Measurements from ENCODE around the gene MFN1.

The MFN1 gene

GRCh38 chr3:179321668-179322285 lies 25.7 kb upstream of the MFN1 start:
- H3K4me3 ChIP-seq (ENCODE audit: low read length): peak overlapping the region; percentile 72
- H3K36me3 ChIP-seq (ENCODE audit: control insufficient read depth, insufficient read depth, low read length): no peaks in the 10 kb centered on the region
- no peaks in the 10 kb centered on the region for H3K27me3 ChIP-seq (ENCODE audit: control insufficient read depth, insufficient read depth, low read length)
- no peak overlapping the region for H3K9ac ChIP-seq (ENCODE audit: low read length)
- H3K27ac ChIP-seq (ENCODE audit: low read depth, low read length): peak overlapping the region; percentile 95
- H3K4me1 ChIP-seq (ENCODE audit: control insufficient read depth, insufficient read depth, low read length): peaks cover 10% of the 10 kb centered on the region

GRCh38 chr3:179322286-179323196 lies 25.0 kb upstream of the MFN1 start, which contains the start of gene ZNF639:
Gene ZNF639, plus strand, starts transcription at chr3:179323031. Its CDS starts 5,263 bp downstream, at chr3:179328294.
- Histone ChIP-seq H3K36me3 (ENCODE audit: control insufficient read depth, insufficient read depth, low read length) (no peaks in the 10 kb centered on the region), H3K27ac (ENCODE audit: low read depth, low read length) (peak within 1 kb of the TSS; percentile 95), H3K4me1 (ENCODE audit: control insufficient read depth, insufficient read depth, low read length) (peaks cover 10% of the 10 kb centered on the region), H3K4me3 (ENCODE audit: low read length) (peak within 1 kb of the TSS; percentile 72), H3K9ac (ENCODE audit: low read length) (peak within 1 kb of the TSS; percentile 60), H3K27me3 (ENCODE audit: control insufficient read depth, insufficient read depth, low read length) (no peaks in the 10 kb centered on the region)

DNA sequence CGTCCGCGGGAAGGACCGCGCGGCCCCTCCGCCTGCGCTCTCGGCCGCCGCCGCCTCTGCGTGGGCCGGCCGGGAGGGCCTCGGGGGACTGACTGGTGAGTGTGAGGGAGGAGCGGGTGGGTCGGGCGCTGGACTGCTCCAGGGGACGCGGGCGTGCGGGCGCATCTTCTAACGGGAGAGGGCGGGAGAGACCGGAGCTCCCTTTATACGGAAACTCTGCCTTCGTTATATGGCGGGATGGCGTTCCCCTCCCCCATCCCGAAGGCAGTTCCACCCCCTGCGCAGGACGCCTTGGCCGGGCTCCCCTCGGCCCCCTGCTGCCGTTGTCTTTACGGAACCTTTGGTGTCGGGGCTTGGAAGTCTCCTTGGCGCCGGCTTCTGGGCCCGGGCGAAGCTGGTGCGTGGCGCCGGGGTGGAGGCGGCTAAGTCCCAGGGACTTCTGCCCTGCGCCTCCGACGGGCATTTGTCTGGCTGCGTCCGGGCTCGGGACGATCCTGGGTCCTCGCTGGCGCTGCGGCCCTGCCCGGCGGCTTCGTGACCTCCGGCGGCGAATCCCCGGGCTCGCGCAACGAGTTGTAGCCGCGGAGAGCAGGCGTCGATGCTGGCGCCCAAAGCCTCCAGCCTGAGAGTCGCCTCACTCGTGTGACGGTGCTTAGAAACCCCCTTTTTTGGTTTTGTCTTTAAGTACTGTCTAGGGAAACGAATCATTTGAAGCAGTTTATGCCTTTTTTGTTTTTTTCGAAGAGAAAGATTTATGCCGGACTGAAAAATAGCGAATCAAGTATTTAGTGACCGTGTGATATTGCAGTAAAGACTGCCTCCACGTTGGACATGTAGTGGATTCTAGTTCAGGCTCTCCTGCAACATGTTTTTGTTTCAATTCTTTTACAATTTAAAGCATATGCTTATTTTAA lies 24.1 kb upstream of the MFN1 start:
- H3K9ac ChIP-seq (ENCODE audit: low read length): peak overlapping the region; percentile 25
- H3K4me3 ChIP-seq (ENCODE audit: low read length): peak overlapping the region; percentile 72
- H3K4me1 ChIP-seq (ENCODE audit: control insufficient read depth, insufficient read depth, low read length): peaks cover 10% of the 10 kb centered on the region
- H3K36me3 ChIP-seq (ENCODE audit: control insufficient read depth, insufficient read depth, low read length): no peaks in the 10 kb centered on the region
- peak overlapping the region; percentile 95 for H3K27ac ChIP-seq (ENCODE audit: low read depth, low read length)
- H3K27me3 ChIP-seq (ENCODE audit: control insufficient read depth, insufficient read depth, low read length): no peaks in the 10 kb centered on the region

- Histone ChIP-seq H3K36me3 (ENCODE audit: control insufficient read depth, insufficient read depth, low read length) (peaks cover 4% of the 10 kb centered on the region), H3K4me1 (ENCODE audit: control insufficient read depth, insufficient read depth, low read length) (peaks cover 10% of the 10 kb centered on the region), H3K9ac (ENCODE audit: low read length) (no peak overlapping the region), H3K27ac (ENCODE audit: low read depth, low read length) (peak overlapping the region; percentile 95), H3K27me3 (ENCODE audit: control insufficient read depth, insufficient read depth, low read length) (no peaks in the 10 kb centered on the region), H3K4me3 (ENCODE audit: low read length) (peak overlapping the region; percentile 72)
Observed at GRCh38 chr3:179324270-179324754, 23.2 kb upstream of the MFN1 start.

DNA sequence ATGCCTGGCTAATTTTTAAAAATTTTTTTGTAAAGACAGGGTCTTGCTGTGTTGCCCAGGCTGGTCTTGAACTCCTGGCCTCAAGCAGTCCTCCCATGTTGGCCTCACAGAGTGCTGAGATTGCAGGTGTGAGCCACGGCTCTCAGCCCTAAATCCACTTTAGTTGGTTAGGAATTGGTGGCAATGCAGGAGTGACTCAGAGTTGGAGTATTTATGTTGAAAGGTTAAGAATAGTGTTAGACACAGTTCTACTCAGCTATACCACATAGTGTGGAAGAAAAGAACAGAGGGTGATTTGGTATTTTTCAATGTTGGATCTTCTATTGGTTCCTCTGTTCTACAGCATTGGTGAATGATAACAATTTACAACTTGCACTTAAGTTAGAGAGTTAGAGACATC lies 17.1 kb upstream of the MFN1 start:
- peaks cover 20% of the 10 kb centered on the region for H3K36me3 ChIP-seq (ENCODE audit: control insufficient read depth, insufficient read depth, low read length)
- H3K4me3 ChIP-seq (ENCODE audit: low read length): no peak overlapping the region
- no peaks in the 10 kb centered on the region for H3K4me1 ChIP-seq (ENCODE audit: control insufficient read depth, insufficient read depth, low read length)
- H3K9ac ChIP-seq (ENCODE audit: low read length): no peak overlapping the region
- H3K27ac ChIP-seq (ENCODE audit: low read depth, low read length): no peak overlapping the region
- H3K27me3 ChIP-seq (ENCODE audit: control insufficient read depth, insufficient read depth, low read length): no peaks in the 10 kb centered on the region

- no peak overlapping the region for H3K9ac ChIP-seq (ENCODE audit: low read length)
- peaks cover 20% of the 10 kb centered on the region for H3K36me3 ChIP-seq (ENCODE audit: control insufficient read depth, insufficient read depth, low read length)
- H3K27me3 ChIP-seq (ENCODE audit: control insufficient read depth, insufficient read depth, low read length): no peaks in the 10 kb centered on the region
- H3K27ac ChIP-seq (ENCODE audit: low read depth, low read length): no peak overlapping the region
- H3K4me3 ChIP-seq (ENCODE audit: low read length): no peak overlapping the region
- no peaks in the 10 kb centered on the region for H3K4me1 ChIP-seq (ENCODE audit: control insufficient read depth, insufficient read depth, low read length)
Observed at GRCh38 chr3:179332240-179332639, 15.3 kb upstream of the MFN1 start.

GRCh38 chr3:179333084-179333483 lies 14.4 kb upstream of the MFN1 start:
- Histone ChIP-seq H3K4me3 (ENCODE audit: low read length) (no peak overlapping the region), H3K27me3 (ENCODE audit: control insufficient read depth, insufficient read depth, low read length) (no peaks in the 10 kb centered on the region), H3K36me3 (ENCODE audit: control insufficient read depth, insufficient read depth, low read length) (peaks cover 20% of the 10 kb centered on the region), H3K9ac (ENCODE audit: low read length) (no peak overlapping the region), H3K27ac (ENCODE audit: low read depth, low read length) (no peak overlapping the region), H3K4me1 (ENCODE audit: control insufficient read depth, insufficient read depth, low read length) (no peaks in the 10 kb centered on the region)

GRCh38 chr3:179336345-179336929 lies 11.1 kb upstream of the MFN1 start:
- Histone ChIP-seq H3K4me1 (ENCODE audit: control insufficient read depth, insufficient read depth, low read length) (no peaks in the 10 kb centered on the region), H3K27me3 (ENCODE audit: control insufficient read depth, insufficient read depth, low read length) (no peaks in the 10 kb centered on the region), H3K4me3 (ENCODE audit: low read length) (no peak overlapping the region), H3K9ac (ENCODE audit: low read length) (no peak overlapping the region), H3K36me3 (ENCODE audit: control insufficient read depth, insufficient read depth, low read length) (peaks cover 12% of the 10 kb centered on the region), H3K27ac (ENCODE audit: low read depth, low read length) (no peak overlapping the region)

DNA sequence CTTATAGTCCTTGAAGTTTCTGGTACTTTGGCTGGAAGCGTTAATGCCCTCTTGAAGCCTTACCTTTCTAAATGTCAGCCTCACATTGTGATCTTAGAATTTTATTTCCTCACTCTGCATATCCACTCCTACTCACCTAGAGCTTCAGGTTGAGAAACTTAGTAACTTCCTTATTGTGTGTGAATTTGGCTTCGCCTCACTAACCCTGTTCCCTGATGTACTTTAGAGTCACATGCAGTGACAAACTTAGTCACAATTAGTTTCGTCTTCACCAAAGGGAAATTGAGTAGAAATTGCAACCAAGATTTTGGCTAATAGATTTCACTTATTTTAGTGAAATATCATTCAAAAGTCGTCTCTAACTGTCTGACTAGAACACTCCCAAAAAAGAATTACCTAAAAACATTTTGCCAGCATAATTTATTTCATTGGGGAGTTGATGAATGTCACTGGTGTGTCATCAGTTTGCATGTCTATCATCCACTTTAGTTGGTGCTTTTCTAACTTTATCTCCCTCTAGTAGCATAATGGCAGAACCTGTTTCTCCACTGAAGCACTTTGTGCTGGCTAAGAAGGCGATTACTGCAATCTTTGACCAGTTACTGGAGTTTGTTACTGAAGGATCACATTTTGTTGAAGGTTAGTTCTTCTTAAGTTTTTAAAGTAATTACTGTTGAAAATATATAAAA lies 960 bp downstream of the MFN1 start:
- Histone ChIP-seq H3K9ac (ENCODE audit: low read length) (peak overlapping the region; percentile 65), H3K27me3 (ENCODE audit: control insufficient read depth, insufficient read depth, low read length) (no peaks in the 10 kb centered on the region), H3K27ac (ENCODE audit: low read depth, low read length) (peak overlapping the region; percentile 84), H3K4me1 (ENCODE audit: control insufficient read depth, insufficient read depth, low read length) (peaks cover 3% of the 10 kb centered on the region), H3K36me3 (ENCODE audit: control insufficient read depth, insufficient read depth, low read length) (peaks cover 2% of the 10 kb centered on the region), H3K4me3 (ENCODE audit: low read length) (peak overlapping the region; percentile 98)

GRCh38 chr3:179355996-179356395 lies 8.5 kb downstream of the MFN1 start:
- Histone ChIP-seq H3K9ac (ENCODE audit: low read length) (no peak overlapping the region), H3K36me3 (ENCODE audit: control insufficient read depth, insufficient read depth, low read length) (peaks cover 5% of the 10 kb centered on the region), H3K4me1 (ENCODE audit: control insufficient read depth, insufficient read depth, low read length) (no peaks in the 10 kb centered on the region), H3K4me3 (ENCODE audit: low read length) (no peak overlapping the region), H3K27me3 (ENCODE audit: control insufficient read depth, insufficient read depth, low read length) (no peaks in the 10 kb centered on the region), H3K27ac (ENCODE audit: low read depth, low read length) (no peak overlapping the region)

GRCh38 chr3:179363332-179363731 lies 15.8 kb downstream of the MFN1 start:
- Histone ChIP-seq H3K4me3 (ENCODE audit: low read length) (no peak overlapping the region), H3K4me1 (ENCODE audit: control insufficient read depth, insufficient read depth, low read length) (no peaks in the 10 kb centered on the region), H3K36me3 (ENCODE audit: control insufficient read depth, insufficient read depth, low read length) (peaks cover 3% of the 10 kb centered on the region), H3K9ac (ENCODE audit: low read length) (no peak overlapping the region), H3K27me3 (ENCODE audit: control insufficient read depth, insufficient read depth, low read length) (no peaks in the 10 kb centered on the region), H3K27ac (ENCODE audit: low read depth, low read length) (no peak overlapping the region)
